Astrocyte of the spinal cord (primary cell): Measurements from ENCODE around the gene ACOT9.

Source experiments
- DNase-seq: peaks from one replicate; pipeline ENCODE4 v3.0.0; 2011; ENCODE audit warnings: low read depth, low spot score
- H3K4me3 ChIP-seq: 2 replicates; pipeline ENCODE4 v1.5.1; 2011; ENCODE audit warnings: low read depth, mild to moderate bottlenecking, low read length, moderate library complexity
- CTCF ChIP-seq: IDR thresholded peaks from 2 replicates; pipeline ENCODE4 v1.5.1; 2012; ENCODE audit warnings: low read depth, mild to moderate bottlenecking, low read length, inconsistent platforms
- in situ Hi-C: cut with HindIII; loops from 2 replicates; pipeline ENCODE4 v1.10.0; 2017; ENCODE audit warnings: low sequenced_read_pairs

ACOT9 gene

GRCh38 chrX:23732704-23733103, 10.4 kb downstream of the ACOT9 start:
- in situ Hi-C loops = no loop called here

GRCh38 chrX:23731951-23732350, 11.1 kb downstream of the ACOT9 start:
- TF ChIP-seq CTCF = no peak
- no peak for DNase-seq
- in situ Hi-C loops = no loop called here
- H3K4me3 ChIP-seq = no peak overlapping the region

More at GRCh38 chrX:23732704-23733103, 10.4 kb downstream of the ACOT9 start:
- no peak overlapping the region for H3K4me3 ChIP-seq
- DNase-seq = no peak
- no peak for TF ChIP-seq CTCF

GRCh38 chrX:23729214-23729613, 13.9 kb downstream of the ACOT9 start:
- DNase-seq = no peak
- in situ Hi-C loops = no loop called here
- no peak overlapping the region for H3K4me3 ChIP-seq
- TF ChIP-seq CTCF = no peak

- in situ Hi-C loops = no loop called here
- TF ChIP-seq CTCF = no peak
- no peak overlapping the region for H3K4me3 ChIP-seq
- DNase-seq = no peak
Observed at GRCh38 chrX:23727206-23727605, 15.9 kb downstream of the ACOT9 start.

- no peak for DNase-seq
- in situ Hi-C loops = no loop called here
- no peak for TF ChIP-seq CTCF
- H3K4me3 ChIP-seq = no peak overlapping the region
Observed at GRCh38 chrX:23726191-23726590, 16.9 kb downstream of the ACOT9 start.

- TF ChIP-seq CTCF = no peak
- H3K4me3 ChIP-seq = no peak overlapping the region
- in situ Hi-C loops = no loop called here
- no peak for DNase-seq
Observed at GRCh38 chrX:23720117-23720677, 22.9 kb downstream of the ACOT9 start.

- no peak for DNase-seq
- in situ Hi-C loops = no loop called here
- no peak for TF ChIP-seq CTCF
- no peak overlapping the region for H3K4me3 ChIP-seq
Observed at GRCh38 chrX:23705235-23705634, 37.8 kb downstream of the ACOT9 start.
